ENCODE measurements around the gene LILRA6.

The LILRA6 gene

DNA sequence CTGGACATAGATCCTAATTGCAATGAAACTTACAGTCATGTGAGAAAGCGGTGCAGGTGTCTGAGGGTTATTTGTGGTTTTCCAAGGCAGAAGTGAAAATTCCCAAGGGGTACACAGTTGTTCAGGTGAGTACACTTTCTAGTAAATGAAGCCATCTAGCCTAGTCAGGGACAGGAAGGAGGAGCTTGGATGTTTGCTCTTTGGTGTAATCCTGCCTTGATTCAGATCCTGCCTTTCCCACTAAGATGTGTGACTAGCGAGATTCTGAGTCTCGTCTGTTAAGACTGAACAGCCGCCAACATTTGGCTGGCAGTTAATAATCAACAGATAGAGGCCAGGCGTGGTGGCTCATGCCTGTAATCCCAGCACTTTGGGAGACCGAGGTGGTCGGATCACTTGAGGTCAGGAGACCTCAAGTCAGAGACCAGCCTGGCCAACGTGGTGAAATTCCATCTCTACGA, 39.4 kb downstream of the LILRA6 start:
- peaks cover 43% of the 10 kb centered on the region for H3K79me2 ChIP-seq (ENCODE audit: insufficient read depth, low read length)
- TF ChIP-seq EZH2 (IDR thresholded peaks at IDR 0.05; ENCODE audit: borderline replicate concordance, low read length): no peak
- TF ChIP-seq, protein P1, sequence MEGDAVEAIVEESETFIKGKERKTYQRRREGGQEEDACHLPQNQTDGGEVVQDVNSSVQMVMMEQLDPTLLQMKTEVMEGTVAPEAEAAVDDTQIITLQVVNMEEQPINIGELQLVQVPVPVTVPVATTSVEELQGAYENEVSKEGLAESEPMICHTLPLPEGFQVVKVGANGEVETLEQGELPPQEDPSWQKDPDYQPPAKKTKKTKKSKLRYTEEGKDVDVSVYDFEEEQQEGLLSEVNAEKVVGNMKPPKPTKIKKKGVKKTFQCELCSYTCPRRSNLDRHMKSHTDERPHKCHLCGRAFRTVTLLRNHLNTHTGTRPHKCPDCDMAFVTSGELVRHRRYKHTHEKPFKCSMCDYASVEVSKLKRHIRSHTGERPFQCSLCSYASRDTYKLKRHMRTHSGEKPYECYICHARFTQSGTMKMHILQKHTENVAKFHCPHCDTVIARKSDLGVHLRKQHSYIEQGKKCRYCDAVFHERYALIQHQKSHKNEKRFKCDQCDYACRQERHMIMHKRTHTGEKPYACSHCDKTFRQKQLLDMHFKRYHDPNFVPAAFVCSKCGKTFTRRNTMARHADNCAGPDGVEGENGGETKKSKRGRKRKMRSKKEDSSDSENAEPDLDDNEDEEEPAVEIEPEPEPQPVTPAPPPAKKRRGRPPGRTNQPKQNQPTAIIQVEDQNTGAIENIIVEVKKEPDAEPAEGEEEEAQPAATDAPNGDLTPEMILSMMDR (IDR thresholded peaks at IDR 0.05; ENCODE audit: low read length): no peak
- H3K36me3 ChIP-seq (ENCODE audit: insufficient read depth, low read length): peaks cover 73% of the 10 kb centered on the region
- no peaks in the 10 kb centered on the region for H3K9me3 ChIP-seq (ENCODE audit: low read length)
- peaks cover 6% of the 10 kb centered on the region; the same call in 1 of the 2 replicates for H3F3A ChIP-seq (ENCODE audit: insufficient read depth, low read length)
- peak overlapping the region; percentile 85 for H3K27ac ChIP-seq (ENCODE audit: low read depth, low read length, poor library complexity, severe bottlenecking)
- H4K20me1 ChIP-seq (ENCODE audit: insufficient read depth, low read length): no peaks in the 10 kb centered on the region; the same call in 1 of the 2 replicates
- no peaks in the 10 kb centered on the region for H3K9me2 ChIP-seq (ENCODE audit: low read depth, low read length)
- peak overlapping the region; percentile 83; the same call in 1 of the 2 replicates for H3K9ac ChIP-seq (ENCODE audit: low read length)
- no peaks in the 10 kb centered on the region for H3K27me3 ChIP-seq (ENCODE audit: insufficient read depth, low read length)
- no peak overlapping the region for H2AFZ ChIP-seq (ENCODE audit: low read length)
- H3K4me1 ChIP-seq (ENCODE audit: insufficient read depth, low read length, severe bottlenecking): peaks cover 79% of the 10 kb centered on the region
- peak overlapping the region; percentile 79 for H3K4me2 ChIP-seq (ENCODE audit: low read length)
- peak overlapping the region; percentile 97 for H3K4me3 ChIP-seq (ENCODE audit: low read depth, low read length, poor library complexity, severe bottlenecking)

DNA sequence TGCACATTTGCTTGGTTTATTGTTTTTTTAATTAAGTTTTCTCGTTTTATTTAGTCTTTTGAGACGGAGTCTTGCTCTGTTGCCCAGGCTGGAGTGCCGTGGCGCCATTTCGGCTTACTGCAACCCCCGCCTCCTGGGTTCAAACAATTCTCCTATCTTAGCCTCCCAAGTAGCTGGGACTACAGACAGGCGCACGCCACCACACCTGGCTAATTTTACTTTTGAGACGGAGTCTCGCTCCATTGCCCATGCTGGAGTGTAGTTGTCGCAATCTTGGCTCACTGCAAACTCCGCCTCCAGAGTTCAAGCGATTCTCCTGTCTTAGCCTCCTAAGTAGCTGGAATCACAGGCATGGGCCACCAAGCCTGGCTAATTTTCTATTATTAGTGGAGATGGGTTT, 40.6 kb downstream of the LILRA6 start:
- H3K9me2 ChIP-seq (ENCODE audit: low read depth, low read length): no peaks in the 10 kb centered on the region
- peaks cover 6% of the 10 kb centered on the region; the same call in 1 of the 2 replicates for H3F3A ChIP-seq (ENCODE audit: insufficient read depth, low read length)
- H3K36me3 ChIP-seq (ENCODE audit: insufficient read depth, low read length): peaks cover 61% of the 10 kb centered on the region
- H3K4me2 ChIP-seq (ENCODE audit: low read length): peak overlapping the region; percentile 79
- no peak for TF ChIP-seq EZH2 (IDR thresholded peaks at IDR 0.05; ENCODE audit: borderline replicate concordance, low read length)
- TF ChIP-seq, protein P1 (IDR thresholded peaks at IDR 0.05; ENCODE audit: low read length): no peak
- no peaks in the 10 kb centered on the region; the same call in 1 of the 2 replicates for H4K20me1 ChIP-seq (ENCODE audit: insufficient read depth, low read length)
- peak overlapping the region; percentile 83 for H3K9ac ChIP-seq (ENCODE audit: low read length)
- H3K79me2 ChIP-seq (ENCODE audit: insufficient read depth, low read length): peaks cover 43% of the 10 kb centered on the region
- H2AFZ ChIP-seq (ENCODE audit: low read length): no peak overlapping the region
- H3K27me3 ChIP-seq (ENCODE audit: insufficient read depth, low read length): no peaks in the 10 kb centered on the region
- peak overlapping the region; percentile 97 for H3K4me3 ChIP-seq (ENCODE audit: low read depth, low read length, poor library complexity, severe bottlenecking)
- no peaks in the 10 kb centered on the region for H3K9me3 ChIP-seq (ENCODE audit: low read length)
- H3K4me1 ChIP-seq (ENCODE audit: insufficient read depth, low read length, severe bottlenecking): peaks cover 72% of the 10 kb centered on the region
- peak overlapping the region; percentile 85 for H3K27ac ChIP-seq (ENCODE audit: low read depth, low read length, poor library complexity, severe bottlenecking)

DNA sequence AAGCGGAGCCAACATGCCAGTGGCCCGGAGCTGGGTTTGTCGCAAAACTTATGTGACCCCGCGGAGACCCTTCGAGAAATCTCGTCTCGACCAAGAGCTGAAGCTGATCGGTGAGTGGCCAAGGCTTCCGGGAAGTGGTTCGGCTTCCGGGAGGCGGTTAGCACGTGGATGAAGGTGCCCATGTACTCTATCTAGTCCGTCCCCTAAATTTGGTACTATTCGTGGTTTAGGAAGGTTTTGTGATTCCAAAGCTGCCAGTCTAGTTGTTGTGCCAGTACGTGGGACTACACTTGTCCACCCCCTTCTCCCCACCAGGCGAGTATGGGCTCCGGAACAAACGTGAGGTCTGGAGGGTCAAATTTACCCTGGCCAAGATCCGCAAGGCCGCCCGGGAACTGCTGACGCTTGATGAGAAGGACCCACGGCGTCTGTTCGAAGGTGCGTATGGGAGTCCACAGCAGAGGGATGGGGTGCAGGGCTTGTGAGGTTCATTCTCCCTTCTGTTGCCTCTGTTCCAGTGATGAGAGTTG, 41.4 kb downstream of the LILRA6 start:
- Histone ChIP-seq H3K4me2 (ENCODE audit: low read length) (peak overlapping the region; percentile 79), H3K4me3 (ENCODE audit: low read depth, low read length, poor library complexity, severe bottlenecking) (peak overlapping the region; percentile 97), H3K27me3 (ENCODE audit: insufficient read depth, low read length) (no peaks in the 10 kb centered on the region), H3K4me1 (ENCODE audit: insufficient read depth, low read length, severe bottlenecking) (peaks cover 65% of the 10 kb centered on the region), H4K20me1 (ENCODE audit: insufficient read depth, low read length) (no peaks in the 10 kb centered on the region; the same call in 1 of the 2 replicates), H3K9me2 (ENCODE audit: low read depth, low read length) (no peaks in the 10 kb centered on the region), H3K9ac (ENCODE audit: low read length) (peak overlapping the region; percentile 83), H3K9me3 (ENCODE audit: low read length) (no peaks in the 10 kb centered on the region), H3K36me3 (ENCODE audit: insufficient read depth, low read length) (peaks cover 53% of the 10 kb centered on the region), H2AFZ (ENCODE audit: low read length) (no peak overlapping the region), H3K27ac (ENCODE audit: low read depth, low read length, poor library complexity, severe bottlenecking) (peak overlapping the region; percentile 85), H3K79me2 (ENCODE audit: insufficient read depth, low read length) (peaks cover 43% of the 10 kb centered on the region), H3F3A (ENCODE audit: insufficient read depth, low read length) (peaks cover 6% of the 10 kb centered on the region; the same call in 1 of the 2 replicates)
- no peak for TF ChIP-seq EZH2 (IDR thresholded peaks at IDR 0.05; ENCODE audit: borderline replicate concordance, low read length)
- TF ChIP-seq, protein P1 (IDR thresholded peaks at IDR 0.05; ENCODE audit: low read length): no peak

All from OCI-LY1 (cell line).